Measurements from ENCODE around the gene RHOH.

DNA sequence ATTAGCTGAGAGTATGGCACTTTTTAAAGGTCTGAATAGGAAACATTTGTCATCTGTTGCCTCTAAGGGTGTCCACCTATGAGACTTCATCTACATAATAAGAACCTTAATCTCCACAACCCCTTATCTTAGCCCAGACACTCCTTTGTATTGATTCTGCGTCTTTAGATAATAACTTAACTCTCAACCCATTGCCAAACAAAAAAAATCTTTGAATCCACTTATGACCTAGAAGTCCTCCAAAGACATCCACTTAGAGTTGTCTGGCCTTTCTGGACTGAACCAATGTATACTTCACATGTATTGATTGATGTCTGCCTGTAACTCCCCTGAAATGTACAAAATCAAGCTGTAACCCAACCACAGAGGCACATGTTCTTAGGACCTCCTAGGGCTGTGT is 72.3 kb downstream of the RHOH start:
- TF ChIP-seq CTCF (IDR thresholded peaks at IDR 0.05) (no peak), EZH2 (IDR thresholded peaks at IDR 0.05) (no peak)
